ENCODE measurements around the gene KRTAP10-12.
"Not testable (repeated sequence)": the region's sequence is repeated elsewhere in the genome, so short reads cannot be mapped to it uniquely, and the experiment has no call there.

DNA sequence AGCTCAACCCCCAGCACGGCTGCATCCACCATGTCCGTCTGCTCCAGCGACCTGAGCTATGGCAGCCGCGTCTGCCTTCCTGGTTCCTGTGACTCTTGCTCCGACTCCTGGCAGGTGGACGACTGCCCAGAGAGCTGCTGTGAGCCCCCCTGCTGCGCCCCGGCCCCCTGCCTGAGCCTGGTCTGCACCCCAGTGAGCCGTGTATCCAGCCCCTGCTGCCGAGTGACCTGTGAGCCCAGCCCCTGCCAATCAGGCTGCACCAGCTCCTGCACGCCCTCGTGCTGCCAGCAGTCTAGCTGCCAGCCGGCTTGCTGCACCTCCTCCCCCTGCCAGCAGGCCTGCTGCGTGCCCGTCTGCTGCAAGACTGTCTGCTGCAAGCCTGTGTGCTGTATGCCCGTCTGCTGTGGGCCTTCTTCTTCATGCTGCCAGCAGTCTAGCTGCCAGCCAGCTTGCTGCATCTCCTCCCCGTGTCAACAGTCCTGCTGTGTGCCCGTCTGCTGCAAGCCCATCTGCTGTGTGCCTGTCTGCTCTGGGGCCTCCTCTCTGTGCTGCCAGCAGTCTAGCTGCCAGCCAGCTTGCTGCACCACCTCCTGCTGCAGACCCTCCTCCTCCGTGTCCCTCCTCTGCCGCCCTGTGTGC is at the start of gene KRTAP10-12:
- TF ChIP-seq, protein P1, sequence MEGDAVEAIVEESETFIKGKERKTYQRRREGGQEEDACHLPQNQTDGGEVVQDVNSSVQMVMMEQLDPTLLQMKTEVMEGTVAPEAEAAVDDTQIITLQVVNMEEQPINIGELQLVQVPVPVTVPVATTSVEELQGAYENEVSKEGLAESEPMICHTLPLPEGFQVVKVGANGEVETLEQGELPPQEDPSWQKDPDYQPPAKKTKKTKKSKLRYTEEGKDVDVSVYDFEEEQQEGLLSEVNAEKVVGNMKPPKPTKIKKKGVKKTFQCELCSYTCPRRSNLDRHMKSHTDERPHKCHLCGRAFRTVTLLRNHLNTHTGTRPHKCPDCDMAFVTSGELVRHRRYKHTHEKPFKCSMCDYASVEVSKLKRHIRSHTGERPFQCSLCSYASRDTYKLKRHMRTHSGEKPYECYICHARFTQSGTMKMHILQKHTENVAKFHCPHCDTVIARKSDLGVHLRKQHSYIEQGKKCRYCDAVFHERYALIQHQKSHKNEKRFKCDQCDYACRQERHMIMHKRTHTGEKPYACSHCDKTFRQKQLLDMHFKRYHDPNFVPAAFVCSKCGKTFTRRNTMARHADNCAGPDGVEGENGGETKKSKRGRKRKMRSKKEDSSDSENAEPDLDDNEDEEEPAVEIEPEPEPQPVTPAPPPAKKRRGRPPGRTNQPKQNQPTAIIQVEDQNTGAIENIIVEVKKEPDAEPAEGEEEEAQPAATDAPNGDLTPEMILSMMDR (IDR thresholded peaks at IDR 0.05 in 8 of 11, conservative IDR thresholded peaks at IDR 0.05 in 3 of 11) = not testable (repeated sequence)
- not testable (repeated sequence) for TF ChIP-seq POLR2A, POLR2AphosphoS5 (IDR thresholded peaks at IDR 0.05)

All from spleen (tissue), 7 donors.